Peyer's patch (tissue), 4 donors: ENCODE measurements around the gene MEF2A. TPM values are rescaled to one million over a fixed set of nuclear protein-coding genes. Genes with fewer than 3 reads are reported as not detected.

Experiments
- DNase-seq, 3 donors: peaks; one replicate each; pipeline ENCODE4 v3.0.0-alpha.2; 2017 to 2019
- H3K27ac ChIP-seq, 4 donors: fragments of 200-600 bp; sonication (generic); one replicate each; pipeline ENCODE4 v1.5.1; 2016 to 2019
- H3K27me3 ChIP-seq, 2 donors: fragments of 200-600 bp; sonication (generic); one replicate each; pipeline ENCODE4 v1.5.1; 2019
- H3K36me3 ChIP-seq, 3 donors: fragments of 200-600 bp; sonication (generic); one replicate each; pipeline ENCODE4 v1.5.1; 2016 to 2019
- H3K4me1 ChIP-seq, 4 donors: fragments of 200-600 bp; sonication (generic); one replicate each; pipeline ENCODE4 v1.5.1; 2016 to 2019
- H3K4me3 ChIP-seq, 4 donors: fragments of 200-600 bp; sonication (generic); 1 replicate in 3 of 4; 2 replicates in 1 of 4; pipeline ENCODE4 v1.5.1; 2016 to 2019; ENCODE audit warnings: mild to moderate bottlenecking in 1 of 4
- H3K9me3 ChIP-seq, 4 donors: fragments of 200-600 bp; sonication (generic); one replicate each; pipeline ENCODE4 v1.5.1; 2016 to 2019; ENCODE audit warnings: mild to moderate bottlenecking in 1 of 4
- POLR2A ChIP-seq, 2 donors: fragments of 450-650 bp; IDR thresholded peaks; one replicate each; pipeline ENCODE4 v1.5.1; 2017; ENCODE audit warnings: antibody characterized with exemption in 2 of 2, mild to moderate bottlenecking in 2 of 2, moderate library complexity in 2 of 2
- total RNA-seq, 4 donors: library from RNA; depleted of rRNA; stranded (reverse); fragments of >200 nt; gene quantifications; one replicate each; pipeline ENCODE4 v1.1.0, GENCODE V29; 2016
- TF ChIP-seq, protein P1 (sequence below), 6 experiments: fragments of 450-650 bp in 4 of 6; fragments of 200-600 bp in 2 of 6; sonication (generic) in 1 of 6; IDR thresholded peaks; one replicate each; pipeline ENCODE4 v1.5.1; 2017 to 2019; ENCODE audit warnings: antibody characterized with exemption in 6 of 6, mild to moderate bottlenecking in 3 of 6, moderate library complexity in 1 of 6

The MEF2A gene
- total RNA-seq, 4 donors from 2014 or later, result 34.1 to 94.1 (median 41.4) TPM

DNA sequence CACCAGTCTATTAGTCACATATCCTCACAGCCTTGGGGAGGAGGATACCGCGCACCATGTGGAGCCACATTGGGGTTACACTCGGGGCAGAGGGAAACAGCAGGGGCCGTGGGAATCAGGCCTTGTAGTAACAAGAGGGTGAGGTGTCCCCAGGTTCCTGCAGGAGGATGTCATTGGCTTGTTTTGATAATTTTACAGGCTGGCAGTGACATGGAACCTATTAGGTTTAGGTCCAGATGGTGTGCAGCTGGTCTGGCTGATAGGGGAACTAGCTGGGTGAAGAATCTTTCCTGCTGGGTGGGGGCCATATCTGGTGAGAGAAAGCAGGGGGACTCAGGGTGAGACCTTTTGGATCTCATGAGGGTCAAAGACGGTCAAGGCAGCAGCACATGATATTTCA is 9.8 kb upstream of the MEF2A start:
- H3K4me1 ChIP-seq, result no peaks in the 10 kb centered on the region
- H3K27ac ChIP-seq, result no peak overlapping the region
- no peaks in the 10 kb centered on the region for H3K9me3 ChIP-seq
- TF ChIP-seq, protein P1, sequence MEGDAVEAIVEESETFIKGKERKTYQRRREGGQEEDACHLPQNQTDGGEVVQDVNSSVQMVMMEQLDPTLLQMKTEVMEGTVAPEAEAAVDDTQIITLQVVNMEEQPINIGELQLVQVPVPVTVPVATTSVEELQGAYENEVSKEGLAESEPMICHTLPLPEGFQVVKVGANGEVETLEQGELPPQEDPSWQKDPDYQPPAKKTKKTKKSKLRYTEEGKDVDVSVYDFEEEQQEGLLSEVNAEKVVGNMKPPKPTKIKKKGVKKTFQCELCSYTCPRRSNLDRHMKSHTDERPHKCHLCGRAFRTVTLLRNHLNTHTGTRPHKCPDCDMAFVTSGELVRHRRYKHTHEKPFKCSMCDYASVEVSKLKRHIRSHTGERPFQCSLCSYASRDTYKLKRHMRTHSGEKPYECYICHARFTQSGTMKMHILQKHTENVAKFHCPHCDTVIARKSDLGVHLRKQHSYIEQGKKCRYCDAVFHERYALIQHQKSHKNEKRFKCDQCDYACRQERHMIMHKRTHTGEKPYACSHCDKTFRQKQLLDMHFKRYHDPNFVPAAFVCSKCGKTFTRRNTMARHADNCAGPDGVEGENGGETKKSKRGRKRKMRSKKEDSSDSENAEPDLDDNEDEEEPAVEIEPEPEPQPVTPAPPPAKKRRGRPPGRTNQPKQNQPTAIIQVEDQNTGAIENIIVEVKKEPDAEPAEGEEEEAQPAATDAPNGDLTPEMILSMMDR (IDR thresholded peaks at IDR 0.05), result no peak
- no peak for TF ChIP-seq POLR2A (IDR thresholded peaks at IDR 0.05)
- DNase-seq, result no peak
- H3K4me3 ChIP-seq, result no peak overlapping the region
- H3K27me3 ChIP-seq, result no peaks in the 10 kb centered on the region
- H3K36me3 ChIP-seq, result no peaks in the 10 kb centered on the region

- no peaks in the 10 kb centered on the region for H3K27me3 ChIP-seq
- no peaks in the 10 kb centered on the region for H3K36me3 ChIP-seq
- no peak for DNase-seq
- H3K27ac ChIP-seq, result no peak overlapping the region
- no peaks in the 10 kb centered on the region for H3K4me1 ChIP-seq
- no peak for TF ChIP-seq POLR2A (IDR thresholded peaks at IDR 0.05)
- TF ChIP-seq, protein P1 (IDR thresholded peaks at IDR 0.05), result no peak
- H3K4me3 ChIP-seq, result no peak overlapping the region
- H3K9me3 ChIP-seq, result no peaks in the 10 kb centered on the region
Observed at GRCh38 chr15:99556578-99556977, 9.2 kb upstream of the MEF2A start.

GRCh38 chr15:99558084-99558483 is 7.7 kb upstream of the MEF2A start:
- Histone ChIP-seq H3K9me3 (no peaks in the 10 kb centered on the region), H3K4me3 (no peak overlapping the region), H3K27me3 (no peaks in the 10 kb centered on the region), H3K27ac (no peak overlapping the region), H3K4me1 (no peaks in the 10 kb centered on the region), H3K36me3 (no peaks in the 10 kb centered on the region)
- TF ChIP-seq, protein P1 (IDR thresholded peaks at IDR 0.05), result no peak
- no peak for TF ChIP-seq POLR2A (IDR thresholded peaks at IDR 0.05)
- no peak for DNase-seq

- Histone ChIP-seq H3K4me1 (no peaks in the 10 kb centered on the region), H3K4me3 (no peak overlapping the region), H3K27me3 (no peaks in the 10 kb centered on the region), H3K36me3 (no peaks in the 10 kb centered on the region), H3K9me3 (no peaks in the 10 kb centered on the region), H3K27ac (no peak overlapping the region)
- no peak for TF ChIP-seq POLR2A (IDR thresholded peaks at IDR 0.05)
- TF ChIP-seq, protein P1 (IDR thresholded peaks at IDR 0.05), result no peak
- no peak for DNase-seq
Observed at GRCh38 chr15:99558571-99558970, 7.2 kb upstream of the MEF2A start.

DNA sequence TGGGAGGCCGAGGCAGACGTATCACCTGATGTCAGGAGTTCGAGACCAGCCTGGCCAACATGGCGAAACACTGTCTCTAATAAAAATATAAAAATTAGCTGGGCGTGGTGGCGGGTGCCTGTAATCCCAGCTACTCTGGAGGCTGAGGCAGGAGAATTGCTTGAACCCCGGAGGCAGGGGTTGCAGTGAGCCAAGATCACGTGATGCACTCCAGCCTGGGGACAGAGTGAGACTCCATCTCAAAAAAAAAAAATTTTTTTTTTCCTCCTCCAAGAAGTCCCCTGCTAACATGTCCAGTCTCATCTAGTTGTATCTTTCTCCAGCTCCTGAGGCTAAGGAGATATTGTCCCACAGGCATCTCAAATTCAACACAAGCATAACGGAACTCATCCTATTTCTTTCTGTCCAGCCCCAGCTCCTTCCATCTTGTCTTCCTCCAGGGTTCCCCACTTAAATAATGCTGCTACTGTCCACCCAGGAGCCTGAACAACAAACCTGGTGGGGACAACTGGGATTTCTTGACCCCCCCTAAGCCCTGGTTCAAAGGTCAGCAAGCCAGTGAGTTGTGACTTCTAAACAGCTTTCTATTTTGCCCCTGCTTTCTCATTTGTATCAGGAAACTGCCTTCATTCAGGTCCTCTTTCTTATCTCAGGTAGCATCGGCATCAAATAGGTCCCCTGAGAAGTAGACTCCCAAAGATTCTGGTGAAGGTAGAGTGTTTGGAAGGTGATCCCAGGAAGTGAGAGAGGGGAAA is 4.1 kb upstream of the MEF2A start:
- no peak overlapping the region for H3K4me3 ChIP-seq
- TF ChIP-seq, protein P1 (IDR thresholded peaks at IDR 0.05), result no peak
- no peak for TF ChIP-seq POLR2A (IDR thresholded peaks at IDR 0.05)
- H3K36me3 ChIP-seq, result no peaks in the 10 kb centered on the region
- no peak for DNase-seq
- H3K4me1 ChIP-seq, result peaks cover 0 to 7% (median 1%) of the 10 kb centered on the region in 4 donors
- no peak overlapping the region for H3K27ac ChIP-seq
- H3K9me3 ChIP-seq, result no peaks in the 10 kb centered on the region
- H3K27me3 ChIP-seq, result no peaks in the 10 kb centered on the region
